Calu3 (cell line): ENCODE data around the gene TTC4. TPM values are rescaled to one million over a fixed set of nuclear protein-coding genes. Genes with fewer than 3 reads are reported as not detected.

Source experiments
- BruUV-seq: library from RNA; stranded (reverse); fragments of 400-500 nt; replicated peaks from 2 replicates; lab custom pipeline; 2021; lab: Mats Ljungman, UMichigan
- CTCF ChIA-PET: fragments of 300-600 bp; sonication (Branson Sonifier 250); formaldehyde crosslinking; loops from one replicate; lab custom pipeline; 2022; ENCODE audit warnings: antibody characterized with exemption; lab: Charles Lee
- DNase-seq: peaks from one replicate; pipeline ENCODE4 v3.0.0; 2022
- H3K27ac Mint-ChIP-seq: one replicate; pipeline ENCODE4 v1.8.0; 2022; ENCODE audit warnings: mixed read lengths; ENCODE audit not compliant: unreplicated experiment
- H3K27me3 Mint-ChIP-seq: one replicate; pipeline ENCODE4 v1.8.0; 2022; ENCODE audit warnings: mixed read lengths; ENCODE audit not compliant: unreplicated experiment
- H3K36me3 Mint-ChIP-seq: one replicate; pipeline ENCODE4 v1.8.0; 2022; ENCODE audit warnings: mild to moderate bottlenecking, moderate library complexity, mixed read lengths; ENCODE audit not compliant: insufficient read depth, unreplicated experiment
- H3K4me1 Mint-ChIP-seq: one replicate; pipeline ENCODE4 v1.8.0; 2022; ENCODE audit warnings: mild to moderate bottlenecking, low read depth, mixed read lengths; ENCODE audit not compliant: unreplicated experiment
- H3K4me3 Mint-ChIP-seq: one replicate; pipeline ENCODE4 v1.8.0; 2022; ENCODE audit warnings: mild to moderate bottlenecking, low read depth, moderate library complexity, mixed read lengths; ENCODE audit not compliant: unreplicated experiment
- H3K9me3 Mint-ChIP-seq: one replicate; pipeline ENCODE4 v1.8.0; 2022; ENCODE audit warnings: low read depth, mixed read lengths; ENCODE audit not compliant: unreplicated experiment
- CTCF ChIP-seq: fragments of 200-600 bp; IDR thresholded peaks from one replicate; pipeline ENCODE4 v1.8.0; 2022; ENCODE audit warnings: antibody characterized with exemption; ENCODE audit not compliant: unreplicated experiment
- intact Hi-C: fragments of 100-400 bp; cut with micrococcal nuclease; formaldehyde crosslinking; loops from one replicate; pipeline ENCODE4 v1.10.0; 2022; ENCODE audit not compliant: unreplicated experiment
- total RNA-seq: library from RNA; stranded (reverse); gene quantifications from 2 replicates; pipeline ENCODE4 v1.2.3, GENCODE V29; 2022

Gene TTC4
- total RNA-seq, 1 experiment from 2014 or later = 22.9 TPM

GRCh38 chr1:54714881-54715492 is 674 bp upstream of the TTC4 start:
- H3K27me3 Mint-ChIP-seq = peaks cover 38% of the 10 kb centered on the region
- peak overlapping the region; percentile 15 for H3K27ac Mint-ChIP-seq
- no peak for DNase-seq
- BruUV-seq = no TSS peak
- peak overlapping the region; percentile 82 for H3K4me3 Mint-ChIP-seq
- no peaks in the 10 kb centered on the region for H3K9me3 Mint-ChIP-seq
- peaks cover 16% of the 10 kb centered on the region for H3K4me1 Mint-ChIP-seq
- H3K36me3 Mint-ChIP-seq = peaks cover 29% of the 10 kb centered on the region
- CTCF ChIA-PET = interaction anchor here (1.9 kb wide), 1 partner anchor 10 kb away, joined by 5 read pairs; no protein-coding TSS in a partner anchor
- TF ChIP-seq CTCF = no peak
- intact Hi-C loops = no loop called here

- Mint-ChIP-seq H3K36me3 (peaks cover 29% of the 10 kb centered on the region), H3K27ac (peak overlapping the region; percentile 15), H3K4me1 (peaks cover 16% of the 10 kb centered on the region), H3K4me3 (peak overlapping the region; percentile 82), H3K9me3 (no peaks in the 10 kb centered on the region), H3K27me3 (peaks cover 23% of the 10 kb centered on the region)
- no TSS peak for BruUV-seq
- no peak for DNase-seq
- TF ChIP-seq CTCF = no peak
- intact Hi-C loops = no loop called here
- CTCF ChIA-PET = interaction anchor here (0.6 to 1.9 kb wide), 2 partner anchors 11 to 478 kb away, joined by 3 to 5 read pairs; no protein-coding TSS in a partner anchor
Observed at GRCh38 chr1:54716299-54717047, 812 bp downstream of the TTC4 start.

- no peak overlapping the region for H3K4me3 Mint-ChIP-seq
- intact Hi-C loops = no loop called here
Observed at GRCh38 chr1:54721719-54722118, 6.1 kb downstream of the TTC4 start.

GRCh38 chr1:54723985-54724384 is 8.3 kb downstream of the TTC4 start:
- H3K27me3 Mint-ChIP-seq = no peaks in the 10 kb centered on the region
- H3K9me3 Mint-ChIP-seq = no peaks in the 10 kb centered on the region
- no peak for TF ChIP-seq CTCF
- DNase-seq = no peak
- H3K4me1 Mint-ChIP-seq = no peaks in the 10 kb centered on the region
- H3K36me3 Mint-ChIP-seq = peaks cover 20% of the 10 kb centered on the region
- intact Hi-C loops = no loop called here
- BruUV-seq = no TSS peak
- CTCF ChIA-PET = interaction anchor here (0.7 kb wide), 1 partner anchor 73 kb away, joined by 3 read pairs; no protein-coding TSS in a partner anchor
- H3K27ac Mint-ChIP-seq = no peak overlapping the region
- no peak overlapping the region for H3K4me3 Mint-ChIP-seq

More at GRCh38 chr1:54721719-54722118, 6.1 kb downstream of the TTC4 start:
- no peak overlapping the region for H3K27ac Mint-ChIP-seq
- TF ChIP-seq CTCF = no peak
- H3K36me3 Mint-ChIP-seq = peaks cover 18% of the 10 kb centered on the region
- CTCF ChIA-PET = no interaction called here
- DNase-seq = no peak
- no peaks in the 10 kb centered on the region for H3K27me3 Mint-ChIP-seq
- BruUV-seq = no TSS peak
- no peaks in the 10 kb centered on the region for H3K9me3 Mint-ChIP-seq
- peaks cover 2% of the 10 kb centered on the region for H3K4me1 Mint-ChIP-seq
